Measurements from ENCODE around the gene GARIN5A.
"Not testable (repeated sequence)": the region's sequence is repeated elsewhere in the genome, so short reads cannot be mapped to it uniquely, and the experiment has no call there.

The GARIN5A gene

DNA sequence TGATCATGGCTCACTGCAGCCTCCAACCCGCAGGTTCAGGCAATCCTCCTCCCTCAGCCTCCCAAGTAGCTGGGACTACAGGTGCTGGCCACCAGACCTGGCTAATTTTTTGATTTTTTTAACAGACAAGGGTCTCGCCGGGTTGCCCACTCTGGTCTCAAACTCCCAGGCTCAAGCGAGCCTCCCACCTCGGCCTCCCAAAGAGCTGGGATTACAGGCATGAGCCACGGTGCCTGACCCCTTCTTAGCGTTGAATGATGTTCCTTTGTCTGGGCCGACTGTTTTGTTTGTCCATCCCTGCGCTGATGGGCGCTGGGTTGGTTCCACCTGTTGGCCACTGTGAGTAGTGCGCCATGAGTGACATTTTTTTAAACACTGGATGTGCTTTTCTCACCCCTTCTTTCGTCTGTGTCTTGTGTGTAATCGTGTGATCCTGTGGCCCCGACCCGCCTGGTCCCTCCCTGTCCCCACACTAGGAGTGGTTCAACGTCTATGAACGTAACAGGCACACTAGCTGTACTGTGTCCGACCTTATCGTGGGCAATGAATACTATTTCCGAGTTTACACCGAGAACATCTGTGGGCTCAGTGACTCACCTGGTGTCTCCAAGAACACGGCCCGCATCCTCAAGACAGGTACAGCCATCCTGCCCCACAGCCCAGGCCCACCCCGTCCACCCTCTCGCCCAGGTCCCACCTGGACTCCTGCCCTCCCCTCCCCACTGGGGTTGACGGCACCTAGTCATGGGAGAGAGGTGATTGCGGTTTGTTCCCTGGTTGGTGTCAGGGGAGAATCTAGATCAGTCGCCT lies 15.4 kb downstream of the GARIN5A start:
- DNase-seq = peak; percentile 14 to 39

DNA sequence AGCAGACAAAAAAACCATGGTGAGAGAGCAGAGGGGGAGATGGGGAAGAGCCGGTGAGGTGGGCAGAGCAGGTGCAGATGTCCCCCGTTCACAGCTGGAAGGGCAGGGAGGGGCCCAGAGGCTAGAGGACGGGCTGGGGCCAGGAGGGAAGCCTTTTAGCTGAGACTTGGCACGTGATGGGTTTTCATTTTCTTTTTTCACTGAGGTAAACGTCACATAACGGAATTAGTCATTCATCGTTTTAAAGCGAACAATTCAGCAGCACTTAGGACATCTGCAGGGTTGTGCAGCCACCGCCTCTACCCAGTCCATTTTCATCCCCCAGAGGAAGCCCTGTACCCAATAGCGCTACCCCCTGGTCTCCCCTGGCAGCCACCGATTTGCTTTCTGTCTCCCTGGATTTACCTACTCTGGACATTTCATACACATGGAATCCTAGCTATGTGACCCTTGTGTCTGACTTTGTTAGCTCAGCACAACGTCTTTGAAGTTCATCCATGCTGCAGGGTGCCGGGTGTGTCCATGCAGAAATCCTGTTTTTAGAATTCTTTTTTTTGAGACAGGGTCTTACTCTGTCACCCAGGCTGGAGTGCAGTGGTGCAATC lies 16.4 kb downstream of the GARIN5A start:
- DNase-seq = no peak

DNA sequence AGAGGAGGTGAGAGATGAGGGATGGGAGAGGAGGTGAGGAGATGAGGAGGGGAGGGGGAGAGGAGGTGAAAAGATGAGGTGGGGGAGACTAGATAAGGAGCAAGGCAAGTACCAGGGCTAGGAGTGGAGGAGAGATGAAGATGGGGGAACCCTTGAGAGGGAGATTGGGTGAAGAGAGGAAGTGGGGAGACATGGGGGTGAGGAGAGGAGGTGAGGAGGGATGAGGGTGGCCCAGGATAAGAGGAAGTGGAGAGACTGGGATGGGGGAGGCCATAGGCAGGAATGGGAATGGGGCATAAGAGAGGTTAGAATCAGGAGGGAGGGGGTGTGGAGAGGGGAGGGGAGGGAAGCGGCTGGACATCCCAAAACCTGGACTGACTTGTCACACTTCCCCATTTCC lies 17.0 kb downstream of the GARIN5A start:
- DNase-seq = no peak

DNA sequence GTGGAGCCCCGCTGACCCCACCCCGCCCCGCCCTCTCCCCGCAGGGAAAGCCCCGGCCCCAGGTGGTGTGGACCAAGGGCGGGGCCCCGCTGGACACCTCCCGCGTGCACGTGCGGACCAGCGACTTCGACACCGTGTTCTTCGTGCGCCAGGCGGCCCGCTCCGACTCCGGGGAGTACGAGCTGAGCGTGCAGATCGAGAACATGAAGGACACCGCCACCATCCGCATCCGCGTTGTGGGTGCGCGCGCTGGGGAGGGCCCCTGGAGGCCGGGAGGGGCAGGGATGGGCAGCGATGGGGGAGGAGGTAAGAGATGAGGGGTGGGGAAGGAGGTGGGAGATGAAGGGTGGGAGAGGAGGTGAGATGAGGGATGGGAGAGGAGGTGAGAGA lies 17.6 kb downstream of the GARIN5A start:
- DNase-seq = no peak

DNA sequence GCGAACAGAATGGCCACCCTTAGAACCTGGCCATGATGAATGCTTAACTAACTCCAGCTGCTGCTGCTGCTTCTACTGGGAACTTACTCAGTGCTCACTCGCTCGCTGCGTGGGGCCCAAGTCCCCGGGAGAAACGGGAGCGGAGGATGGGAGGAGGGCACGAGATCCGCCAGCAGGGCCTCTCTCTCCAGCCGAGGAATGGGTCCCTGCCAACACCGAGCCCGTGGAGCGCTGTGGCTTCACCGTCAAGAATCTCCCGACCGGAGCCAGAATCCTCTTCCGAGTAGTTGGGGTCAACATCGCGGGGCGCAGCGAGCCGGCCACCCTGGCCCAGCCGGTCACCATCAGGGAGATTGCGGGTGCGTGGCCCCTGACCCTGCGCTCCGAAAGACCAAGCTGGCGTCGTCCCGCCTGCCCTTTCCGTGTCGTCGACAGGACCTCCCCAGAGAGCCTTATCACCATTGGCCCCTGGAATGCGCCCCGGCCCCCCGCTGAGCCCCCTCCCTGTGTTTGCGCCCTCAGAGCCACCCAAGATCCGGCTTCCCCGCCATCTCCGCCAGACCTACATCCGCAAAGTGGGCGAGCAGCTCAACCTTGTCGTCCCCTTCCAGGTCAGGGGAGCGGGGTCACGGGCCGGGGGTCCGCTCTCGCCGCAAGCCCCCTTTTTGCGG lies 18.1 kb downstream of the GARIN5A start:
- no peak for DNase-seq

DNA sequence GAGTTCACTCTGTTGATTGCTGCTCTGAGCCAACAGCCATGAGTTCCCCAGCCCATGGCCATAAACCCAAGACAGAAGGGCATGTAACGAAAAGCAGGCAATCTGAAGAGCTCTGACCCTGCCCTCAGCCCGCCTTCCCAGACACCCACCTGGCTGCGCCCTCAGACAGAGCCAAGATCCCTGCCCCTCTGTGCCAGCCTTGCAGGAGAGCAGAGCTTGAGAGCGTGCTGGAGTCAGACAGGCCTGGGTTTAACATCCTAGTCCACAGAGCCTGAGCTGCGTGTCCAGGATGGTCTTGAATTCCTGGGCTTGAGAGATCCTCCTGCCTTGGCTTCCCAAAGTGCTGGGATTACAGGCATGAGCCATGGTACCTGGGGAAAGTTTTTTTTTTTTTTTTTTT lies 19.3 kb downstream of the GARIN5A start:
- DNase-seq = no peak

DNA sequence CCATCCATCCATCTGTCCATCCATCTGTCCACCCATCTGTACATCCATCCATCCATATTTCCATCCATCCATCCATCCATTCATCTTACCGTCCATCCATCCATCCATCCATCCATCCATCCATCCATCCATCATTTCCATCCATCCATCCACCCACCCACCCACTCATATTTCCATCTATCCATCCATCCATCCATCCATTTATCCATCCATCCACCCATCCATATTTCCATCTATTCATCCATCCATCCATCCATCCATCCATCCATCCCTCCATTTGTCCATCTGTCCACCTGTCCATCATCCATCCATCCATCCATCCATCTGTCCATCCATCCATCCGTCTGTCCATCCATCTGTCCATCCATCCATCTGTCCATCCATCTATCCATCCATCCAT lies 20.7 kb downstream of the GARIN5A start:
- no peak for DNase-seq

DNA sequence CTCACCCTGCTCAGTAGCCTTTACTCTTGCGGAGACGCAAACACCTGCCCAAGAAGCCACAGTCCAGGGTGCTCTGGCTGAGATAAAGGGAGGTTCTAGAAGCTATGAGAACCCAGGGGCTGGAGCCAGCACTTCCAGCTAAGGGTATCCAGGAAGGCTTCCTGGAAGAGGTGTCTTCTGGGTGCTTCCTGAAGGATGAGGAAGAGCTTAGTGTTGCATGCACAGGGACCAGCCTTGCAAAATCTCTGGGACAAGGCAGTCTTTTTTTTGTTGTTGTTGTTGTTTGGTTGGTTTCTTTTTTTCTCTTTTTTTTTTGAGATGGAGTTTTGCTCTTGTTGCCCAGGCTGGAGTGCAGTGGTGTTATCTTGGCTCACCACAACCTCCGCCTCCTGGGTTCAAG lies 23.4 kb downstream of the GARIN5A start:
- no peak for DNase-seq

DNA sequence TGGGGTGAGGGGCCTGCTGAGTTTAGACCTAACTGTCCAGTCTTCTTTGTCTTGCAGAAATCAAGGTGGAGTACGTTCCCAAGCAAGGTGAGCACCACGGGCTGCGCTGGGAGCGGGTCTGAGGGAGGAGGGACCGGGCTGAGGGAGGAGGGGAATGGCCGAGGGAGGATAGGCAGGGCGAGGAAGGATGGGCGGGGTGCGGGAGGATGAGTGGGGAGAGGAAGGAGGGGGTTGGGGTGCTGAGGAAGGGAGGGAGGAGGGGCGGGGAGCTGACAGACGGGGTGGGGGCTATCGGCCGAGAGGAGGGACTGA lies 25.5 kb downstream of the GARIN5A start:
- no peak for DNase-seq

DNA sequence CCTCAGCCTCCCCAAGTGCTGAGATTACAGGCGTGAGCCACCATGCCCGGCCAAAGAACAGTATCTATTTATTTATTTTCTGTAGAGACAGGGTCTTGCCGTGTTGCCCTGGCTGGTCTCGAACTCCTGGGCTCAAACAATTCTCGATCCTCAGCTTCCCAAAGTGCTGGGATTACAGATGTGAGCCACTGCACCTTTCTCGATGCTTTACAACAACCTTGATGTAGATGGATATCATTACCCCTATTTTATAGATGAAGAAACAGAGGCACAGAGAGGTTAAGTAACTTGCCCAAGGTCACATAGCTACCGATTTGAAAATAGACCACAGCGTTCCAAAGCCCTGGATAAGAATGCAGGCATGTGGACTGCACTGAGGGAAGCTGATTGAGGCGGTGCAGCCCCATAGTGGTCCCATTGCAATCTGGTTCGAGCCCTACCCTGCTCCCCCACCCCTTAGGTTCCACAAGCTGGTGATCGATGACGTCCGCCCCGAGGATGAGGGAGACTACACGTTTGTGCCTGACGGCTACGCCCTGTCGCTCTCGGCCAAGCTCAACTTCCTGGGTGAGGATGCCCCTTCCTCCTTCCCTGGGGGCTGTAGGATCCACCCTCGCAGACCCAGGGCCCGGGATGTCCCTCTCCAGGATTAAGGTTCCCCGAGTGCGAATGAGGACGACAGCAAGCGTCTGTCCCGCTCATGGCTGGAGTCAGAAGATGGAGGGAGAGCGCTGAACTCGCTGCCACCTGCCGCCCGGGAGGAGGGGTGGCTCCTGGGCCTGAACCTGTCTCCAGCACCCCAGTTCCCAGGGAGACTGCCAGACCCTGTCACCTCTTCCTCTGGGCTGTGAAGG lies 26.1 kb downstream of the GARIN5A start:
- DNase-seq = no peak

DNA sequence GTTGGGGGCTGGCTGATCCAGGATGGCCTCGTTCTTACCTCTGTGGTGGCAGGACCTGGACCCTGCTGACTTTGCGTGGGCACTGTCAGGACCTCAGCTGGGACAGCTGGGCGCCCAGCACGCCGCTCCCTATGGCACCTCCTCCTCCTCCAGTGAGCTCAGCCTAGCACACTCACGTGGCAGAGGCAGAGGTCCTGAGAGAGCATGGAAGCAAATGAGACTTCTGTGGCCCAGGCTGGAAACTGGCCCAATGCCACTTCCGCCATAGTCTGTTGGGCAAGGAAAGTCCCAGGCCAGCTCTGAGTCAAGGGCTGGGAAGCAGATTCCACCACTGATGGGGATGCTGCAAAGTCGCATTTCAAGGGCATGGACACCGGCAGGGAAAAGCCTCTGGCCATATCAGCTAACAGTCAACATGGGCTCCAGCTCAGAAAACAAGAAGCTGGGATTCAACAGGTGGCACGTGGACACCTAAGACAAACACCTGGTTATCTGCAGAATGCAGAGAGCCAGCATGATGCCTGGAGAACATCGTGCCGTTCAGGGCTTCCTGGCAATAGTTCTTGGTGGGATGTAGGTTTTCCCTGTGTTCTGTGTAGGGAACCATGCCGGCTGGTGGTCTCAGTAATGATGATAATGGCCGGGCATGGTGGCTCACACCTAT lies 27.3 kb downstream of the GARIN5A start:
- no peak for DNase-seq

DNA sequence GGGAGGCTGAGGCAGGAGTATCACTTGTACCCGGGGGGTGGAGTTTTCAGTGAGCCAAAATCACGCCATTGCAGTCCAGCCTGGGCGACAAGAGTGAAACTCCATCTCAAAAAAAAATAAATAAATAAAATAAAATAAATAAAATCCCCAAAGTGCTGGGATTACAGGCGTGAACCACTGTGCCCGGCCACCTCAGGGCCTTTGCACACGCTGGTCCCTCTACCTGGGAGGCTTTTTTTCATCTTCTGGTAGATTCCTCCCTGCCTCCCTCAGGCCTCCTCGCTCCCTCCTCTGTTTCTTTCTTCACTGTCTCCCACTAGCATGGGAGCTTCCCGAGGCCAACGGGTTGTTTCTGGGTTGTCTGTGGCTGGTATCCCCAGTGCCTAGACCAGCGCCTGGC lies 28.9 kb downstream of the GARIN5A start:
- no peak for DNase-seq

DNA sequence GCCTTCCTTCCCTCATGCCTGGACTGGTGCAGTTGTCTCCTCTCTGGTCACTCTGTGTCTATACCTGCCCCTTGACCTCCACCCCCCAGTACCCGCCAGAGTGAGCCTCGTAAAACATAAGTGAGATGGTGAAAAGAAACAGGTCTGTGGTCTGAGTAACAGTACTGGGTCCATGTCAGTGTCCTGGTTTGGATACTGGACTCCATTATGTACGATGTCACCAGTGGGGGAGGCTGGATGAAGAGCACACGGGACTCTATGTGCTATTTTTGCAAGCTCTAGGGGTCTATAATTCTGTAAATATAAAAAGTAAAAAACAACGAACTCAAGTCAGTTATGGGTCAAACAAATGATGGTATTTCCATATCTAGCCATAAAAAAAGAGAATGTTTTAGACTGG lies 29.6 kb downstream of the GARIN5A start:
- no peak for DNase-seq

DNA sequence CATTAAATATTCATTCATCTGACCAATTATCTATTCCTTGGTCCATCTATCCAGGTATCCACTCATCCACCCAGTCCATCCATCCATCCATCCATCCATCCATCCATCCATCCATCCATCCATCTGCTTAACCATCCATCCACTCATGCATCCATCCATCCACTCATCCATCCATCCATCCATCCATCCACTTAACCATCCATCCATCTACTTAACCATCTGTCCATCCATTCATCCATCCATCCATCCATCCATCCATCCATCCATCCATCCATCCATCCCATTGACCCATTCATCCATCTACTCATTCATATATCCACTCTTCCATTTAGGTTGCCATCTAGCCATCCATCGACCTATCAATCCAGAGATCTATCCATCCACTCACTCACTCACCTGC lies 32.6 kb downstream of the GARIN5A start:
- DNase-seq = no peak

DNA sequence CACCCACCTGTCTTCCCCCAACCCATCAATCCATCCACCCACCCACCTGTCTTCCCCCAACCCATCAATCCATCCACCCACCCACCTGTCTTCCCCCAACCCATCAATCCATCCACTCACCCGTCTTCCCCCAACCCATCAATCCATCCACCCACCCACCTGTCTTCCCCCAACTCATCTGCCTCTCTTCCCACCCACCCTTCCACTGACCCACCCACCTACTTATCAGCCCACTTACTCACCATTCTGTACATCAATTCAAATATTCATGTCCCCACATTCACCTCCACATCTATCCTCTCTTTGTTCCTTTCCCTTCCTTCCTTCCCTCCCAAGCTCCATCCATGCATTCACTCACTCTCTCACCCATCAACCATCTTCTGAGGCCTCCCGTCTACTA lies 37.5 kb downstream of the GARIN5A start:
- DNase-seq = not testable (repeated sequence)

DNA sequence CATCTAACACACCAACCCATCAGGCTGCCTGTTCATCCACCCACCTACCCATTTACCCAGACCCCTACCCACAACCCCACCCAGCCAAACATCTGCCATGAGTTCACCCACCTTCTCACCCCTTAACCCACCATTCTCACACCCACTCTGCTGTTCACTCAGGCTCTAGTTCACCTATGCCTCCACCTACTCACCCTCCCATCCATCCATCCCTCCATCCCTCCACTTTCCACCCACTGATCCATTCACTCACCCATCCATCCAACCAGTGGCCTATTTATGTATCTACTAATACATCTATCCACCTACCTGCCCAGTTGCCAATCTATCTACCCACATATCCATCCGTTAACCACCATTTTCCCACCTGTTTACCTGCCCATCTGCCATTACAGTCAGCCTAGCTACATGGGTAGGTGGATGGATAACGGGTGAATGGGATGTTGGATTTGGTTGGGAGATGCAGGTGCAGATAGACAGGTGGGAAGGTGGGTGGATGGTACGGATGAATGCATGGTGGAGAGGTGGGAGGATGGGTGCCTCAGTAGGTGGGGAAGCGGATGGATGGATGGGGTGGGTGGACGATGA lies 38.7 kb downstream of the GARIN5A start:
- no peak for DNase-seq

DNA sequence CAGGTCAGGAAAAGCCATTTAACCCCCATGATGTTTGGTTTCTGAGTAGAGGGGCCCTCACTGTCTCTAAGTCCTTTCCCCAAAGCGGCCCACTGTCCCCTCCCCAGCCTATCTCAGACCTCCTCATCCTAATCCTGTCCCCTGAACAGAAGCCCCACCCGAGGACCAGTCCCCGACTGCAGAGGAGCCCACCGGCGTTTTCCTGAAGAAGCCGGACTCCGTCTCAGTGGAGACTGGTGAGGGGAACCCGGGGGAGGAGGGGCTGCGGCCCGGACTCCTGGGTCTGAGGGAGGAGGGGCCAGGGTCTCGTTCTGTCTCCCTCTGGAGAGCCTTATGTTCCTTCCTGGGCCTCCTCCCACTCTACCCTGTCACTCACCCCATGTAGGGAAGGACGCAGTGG lies 41.0 kb downstream of the GARIN5A start:
- DNase-seq = no peak

DNA sequence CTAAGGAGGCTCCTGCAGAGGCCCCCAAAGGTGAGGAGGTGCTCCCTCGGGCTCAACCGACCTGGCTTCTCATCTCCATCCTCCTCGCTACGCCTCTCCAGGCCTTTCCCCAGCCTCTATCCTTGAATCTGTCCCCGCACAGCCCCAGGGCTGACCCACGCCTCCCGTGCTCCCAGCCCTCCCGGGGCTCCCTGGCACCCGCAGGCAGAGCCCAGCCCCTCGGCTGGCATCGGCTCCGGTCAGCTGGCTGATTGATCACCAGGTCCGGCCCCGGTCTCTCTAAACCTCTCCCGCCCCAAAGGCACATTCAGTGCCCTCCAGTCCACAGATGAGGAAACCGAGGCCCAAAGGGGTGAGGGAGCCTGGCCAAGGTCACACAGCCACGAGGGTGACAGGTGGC lies 41.4 kb downstream of the GARIN5A start:
- DNase-seq = no peak

DNA sequence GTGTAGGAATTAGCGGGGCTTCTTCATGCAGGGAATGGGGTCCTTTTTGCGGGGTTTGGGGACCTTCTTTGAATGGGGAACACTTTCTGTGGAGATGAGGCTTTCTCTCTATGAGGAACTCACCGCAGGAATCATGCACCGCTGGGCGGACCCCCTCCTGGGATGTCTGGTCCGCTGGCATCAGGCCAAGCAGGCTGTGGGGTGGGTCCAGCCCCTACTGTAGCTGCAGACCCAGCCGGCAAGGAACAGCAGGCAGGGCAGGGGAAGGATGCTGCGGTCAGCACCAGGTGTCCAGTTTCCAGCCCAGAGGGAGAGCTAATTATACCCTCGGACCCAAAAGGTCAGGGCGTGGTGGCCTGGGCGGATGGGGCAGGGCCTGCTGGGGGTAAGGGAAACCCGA lies 42.1 kb downstream of the GARIN5A start:
- DNase-seq = no peak

DNA sequence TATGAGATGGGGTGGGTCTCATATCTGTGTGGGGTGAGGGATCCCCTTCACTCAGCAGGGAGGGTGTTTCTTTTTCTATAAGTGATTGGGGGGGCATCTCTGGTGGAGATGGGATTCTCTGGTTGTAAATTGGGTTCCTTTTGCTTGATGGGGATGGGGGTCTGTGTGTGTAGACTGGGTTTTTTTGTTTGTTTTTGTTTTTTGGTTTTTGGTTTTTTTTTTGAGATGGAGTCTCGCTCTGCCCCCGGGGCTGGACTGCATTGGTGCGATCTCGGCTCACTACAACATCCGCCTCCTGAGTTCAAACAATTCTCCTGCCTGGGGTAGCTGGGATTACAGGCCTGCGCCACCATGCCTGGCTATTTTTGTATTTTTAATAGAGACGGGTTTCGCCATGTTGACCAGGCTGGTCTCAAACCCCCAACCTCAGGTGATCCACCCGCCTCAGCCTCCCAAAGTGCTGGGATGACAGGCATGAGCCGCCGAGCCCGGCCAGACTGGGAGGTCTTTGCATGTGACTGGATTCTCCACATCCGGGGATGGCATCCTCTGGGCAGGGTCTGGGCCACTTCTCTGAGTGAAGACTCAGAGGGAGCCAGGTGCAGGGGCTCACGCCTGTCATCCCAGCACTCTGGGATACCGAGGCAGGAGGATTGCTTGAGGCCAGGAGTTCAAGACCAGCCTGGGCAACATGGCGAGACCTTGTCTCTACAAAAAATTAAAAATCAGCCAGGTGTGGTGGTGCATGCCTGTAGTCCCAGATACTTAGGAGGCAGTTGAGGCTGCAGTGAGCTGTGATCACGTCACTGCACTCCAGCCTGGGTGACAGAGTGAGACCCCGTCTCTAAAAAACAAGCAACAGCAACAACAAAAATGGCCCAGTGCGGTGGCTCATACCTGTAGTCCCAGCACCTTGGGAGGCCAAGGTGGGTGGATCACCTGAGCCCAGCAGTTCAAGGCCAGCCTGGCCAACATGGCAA lies 43.2 kb downstream of the GARIN5A start:
- DNase-seq = no peak
